ENCODE data around the gene CHST1. TPM values are rescaled to one million over a fixed set of nuclear protein-coding genes. Genes with fewer than 3 reads are reported as not detected.

The CHST1 gene
- total and polyA plus RNA-seq, 10 of the 15 experiments (the other 5 are each of a cell fraction or from before 2014, with no cell fraction given), result not detected

GRCh38 chr11:45606514-45607281 is 58.7 kb downstream of the CHST1 start:
- no peak overlapping the region for H3K27ac ChIP-seq (ENCODE audit: control insufficient read depth, insufficient read depth)
- in situ Hi-C loops (cut with MboI) (no loop called here), intact Hi-C loops (cut with micrococcal nuclease; ENCODE audit: unreplicated experiment) (no loop called here)
- ChIA-PET RAD21 (ENCODE audit: unreplicated experiment) (no interaction called here), CTCF (no interaction called here), SMC1A (ENCODE audit: uncharacterized antibody, unreplicated experiment) (no interaction called here), POLR2A (no interaction called here)
- H3K4me3 ChIP-seq, result no peak overlapping the region
- H3K27me3 ChIP-seq (replicated peaks in 1 of 2; ENCODE audit: control insufficient read depth in 2 of 2, insufficient read depth in 2 of 2, low read length in 1 of 2), result peaks cover 0 to 1% of the 10 kb centered on the region in 2 experiments; a peak in 1 of 4 replicates
- no peak overlapping the region for H3K4me2 ChIP-seq (ENCODE audit: control insufficient read depth, insufficient read depth)
- no peak for TF ChIP-seq NR2C2 (IDR thresholded peaks at IDR 0.05; ENCODE audit: borderline replicate concordance, control insufficient read depth, insufficient read length, low read depth)
- TF ChIP-seq SP1 (IDR thresholded peaks at IDR 0.05; ENCODE audit: low read depth, low read length), result no peak
- no peak for TF ChIP-seq MYC (IDR thresholded peaks at IDR 0.05; ENCODE audit: insufficient read depth, insufficient read length, insufficient replicate concordance, low read length, severe bottlenecking)
- TF ChIP-seq JUNB (IDR thresholded peaks at IDR 0.05), result no peak
- TF ChIP-seq WRNIP1 (IDR thresholded peaks at IDR 0.05; ENCODE audit: borderline replicate concordance, low read depth, low read length), result no peak
- TF ChIP-seq HSF1 (IDR thresholded peaks at IDR 0.05; ENCODE audit: low read depth, low read length), result no peak
- no peak for TF ChIP-seq ZNF687 (IDR thresholded peaks at IDR 0.05)
- no peak for TF ChIP-seq KDM1A (IDR thresholded peaks at IDR 0.05; ENCODE audit: borderline replicate concordance)
- TF ChIP-seq MEF2A (IDR thresholded peaks at IDR 0.05; ENCODE audit: insufficient read depth, low read depth, low read length), result no peak
- no peak for TF ChIP-seq HDAC2 (IDR thresholded peaks at IDR 0.05)
- no peak for TF ChIP-seq PKNOX1 (IDR thresholded peaks at IDR 0.05)
- no peak for TF ChIP-seq CREB1 (IDR thresholded peaks at IDR 0.05; ENCODE audit: low read depth)
- no peak for TF ChIP-seq HDAC6 (IDR thresholded peaks at IDR 0.05; ENCODE audit: unreplicated experiment)
- no peaks in the 10 kb centered on the region for H3K79me2 ChIP-seq (ENCODE audit: control insufficient read depth, insufficient read depth, low read length)
- H4K20me1 ChIP-seq (ENCODE audit: control insufficient read depth, insufficient read depth), result no peaks in the 10 kb centered on the region; the same call in 1 of the 2 replicates
- DNase-seq (ENCODE audit: low read depth, low spot score), result no peak
- H2AFZ ChIP-seq (ENCODE audit: control insufficient read depth, low read depth, low read length), result no peak overlapping the region
- H3K9me3 ChIP-seq (replicated peaks; ENCODE audit: control insufficient read depth, insufficient read depth, low read length), result no peaks in the 10 kb centered on the region
- H3K9ac ChIP-seq (ENCODE audit: control insufficient read depth, insufficient read depth, low read length), result no peak overlapping the region
- no peak for FAIRE-seq
- no peaks in the 10 kb centered on the region for H3K4me1 ChIP-seq (ENCODE audit: control insufficient read depth, insufficient read depth, low read length)
- no peak for ATAC-seq
- BruUV-seq (replicated peaks), result no TSS peak
- no peaks in the 10 kb centered on the region for H3K36me3 ChIP-seq (ENCODE audit: control insufficient read depth in 2 of 2, insufficient read depth in 2 of 2, low read length in 1 of 2)
- 27% methylated on average over 8 of the region's 10 CpGs for WGBS (ENCODE audit: insufficient coverage, insufficient replicate concordance, low lambda C conversion rate, missing lambda C conversion rate)
